ENCODE results near the gene ZNF420.
"Not testable (repeated sequence)": the region's sequence is repeated elsewhere in the genome, so short reads cannot be mapped to it uniquely, and the experiment has no call there.

Gene ZNF420

DNA sequence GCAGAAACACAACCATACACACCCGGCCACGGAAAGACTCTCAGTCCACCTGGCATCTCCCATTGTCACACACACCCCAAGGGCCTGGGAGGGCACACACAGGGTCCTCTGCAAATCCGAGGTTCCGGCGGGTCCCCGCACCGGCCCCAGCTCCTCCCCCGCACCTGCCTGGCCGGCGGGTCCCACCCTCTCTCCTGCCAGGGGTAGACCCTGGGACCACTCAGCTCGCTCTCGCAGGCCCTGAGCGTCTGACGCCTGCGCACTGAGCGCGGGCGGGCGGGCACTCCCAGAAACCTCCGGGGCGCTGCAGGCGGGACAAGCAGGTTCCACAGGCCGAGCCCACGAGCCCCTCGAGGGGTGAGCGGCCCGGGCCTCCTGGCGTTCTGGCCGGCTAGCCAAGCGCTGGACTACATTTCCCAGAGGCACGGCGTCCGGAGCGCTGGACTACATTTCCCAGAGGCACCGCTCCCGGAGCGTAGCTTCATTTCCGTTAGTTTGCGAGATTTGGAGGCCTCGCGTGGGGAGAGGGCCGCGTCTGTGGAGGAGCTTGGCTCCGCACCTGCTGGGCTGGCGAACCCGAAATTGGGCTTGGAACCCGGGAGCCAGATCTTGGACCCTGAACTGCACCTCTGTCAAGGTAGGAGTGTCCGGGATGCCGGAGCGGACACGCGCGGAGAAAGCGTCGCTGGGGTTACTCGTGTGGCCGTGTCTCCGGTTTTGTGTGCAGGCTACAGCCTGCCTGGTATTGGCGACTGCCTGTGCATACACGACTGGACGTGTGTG, at the start of gene ZNF420:
TSS of gene ZNF420 (plus strand) at position 500 of the 783 bp plus-strand sequence. CDS start 10,686 bp downstream, outside the sequence.
- 0 out of 2 replicates have a peak, but pooled peaks cover 5% of the 10 kb centered on the region for H3K4me1 ChIP-seq (ENCODE audit: control insufficient read depth, insufficient read depth, low read length)
- no peaks in the 10 kb centered on the region for H3K27me3 ChIP-seq (ENCODE audit: control insufficient read depth, insufficient read depth, low read length)
- peak within 1 kb of the TSS; percentile 76 for H3K9ac ChIP-seq (ENCODE audit: low read depth, low read length)
- H3K4me3 ChIP-seq (ENCODE audit: low read depth, low read length) = peak within 1 kb of the TSS; percentile 99
- H3K36me3 ChIP-seq (ENCODE audit: control insufficient read depth, insufficient read depth, low read length) = no peaks in the 10 kb centered on the region
- H3K27ac ChIP-seq (ENCODE audit: low read depth, low read length) = no peak within 1 kb of the TSS
- peaks cover 13% of the 10 kb centered on the region for H3K9me3 ChIP-seq (ENCODE audit: control insufficient read depth, insufficient read depth, low read length)

DNA sequence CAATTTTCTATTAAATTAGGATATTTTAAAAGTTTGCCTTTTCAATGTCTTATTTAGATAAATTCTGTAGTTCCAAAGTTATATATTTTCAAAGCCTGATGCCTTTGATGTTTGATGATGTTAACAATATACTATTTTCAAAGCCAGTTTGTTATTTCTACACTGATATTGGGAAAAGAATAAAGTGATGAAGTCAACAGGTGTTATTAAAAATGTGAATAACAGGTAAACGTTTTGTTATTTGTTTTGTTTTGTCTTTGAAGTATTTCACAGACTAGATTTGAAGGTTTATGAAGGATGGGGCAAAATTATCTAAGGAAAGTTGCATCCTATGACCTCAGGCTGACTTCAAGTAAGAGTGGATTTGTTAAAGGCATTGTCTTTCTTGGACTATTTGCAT, 33.1 kb upstream of the ZNF420 start:
- H3K27ac ChIP-seq (ENCODE audit: low read depth, low read length) = no peak overlapping the region
- no peaks in the 10 kb centered on the region for H3K4me1 ChIP-seq (ENCODE audit: control insufficient read depth, insufficient read depth, low read length)
- no peaks in the 10 kb centered on the region for H3K36me3 ChIP-seq (ENCODE audit: control insufficient read depth, insufficient read depth, low read length)
- H3K27me3 ChIP-seq (ENCODE audit: control insufficient read depth, insufficient read depth, low read length) = no peaks in the 10 kb centered on the region
- H3K9ac ChIP-seq (ENCODE audit: low read depth, low read length) = no peak overlapping the region
- no peak overlapping the region for H3K4me3 ChIP-seq (ENCODE audit: low read depth, low read length)
- H3K9me3 ChIP-seq (ENCODE audit: control insufficient read depth, insufficient read depth, low read length) = peaks cover 61% of the 10 kb centered on the region

DNA sequence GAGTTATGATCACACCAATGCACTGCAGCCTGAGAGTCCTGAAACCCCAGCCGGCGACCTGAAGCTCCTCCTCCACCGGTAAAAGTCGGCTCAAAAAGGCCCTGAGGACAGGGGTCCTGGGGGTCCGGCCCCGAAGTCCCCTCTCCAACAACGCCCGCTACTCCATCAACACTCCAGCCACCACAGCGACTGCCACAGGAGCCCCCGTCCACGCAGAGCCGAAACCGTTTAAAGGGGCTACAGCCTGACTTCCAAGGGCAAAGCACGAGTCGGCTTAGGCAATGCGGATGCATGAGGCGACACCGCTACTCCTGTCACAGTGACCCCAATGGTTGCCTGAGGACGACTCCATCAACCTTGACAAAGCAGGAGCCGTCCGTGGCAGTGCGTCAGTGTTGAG, 22.9 kb upstream of the ZNF420 start:
- Histone ChIP-seq H3K9me3 (ENCODE audit: control insufficient read depth, insufficient read depth, low read length) (peaks cover 66% of the 10 kb centered on the region), H3K4me1 (ENCODE audit: control insufficient read depth, insufficient read depth, low read length) (no peaks in the 10 kb centered on the region), H3K36me3 (ENCODE audit: control insufficient read depth, insufficient read depth, low read length) (no peaks in the 10 kb centered on the region), H3K27me3 (ENCODE audit: control insufficient read depth, insufficient read depth, low read length) (no peaks in the 10 kb centered on the region), H3K27ac (ENCODE audit: low read depth, low read length) (no peak overlapping the region), H3K4me3 (ENCODE audit: low read depth, low read length) (no peak overlapping the region), H3K9ac (ENCODE audit: low read depth, low read length) (no peak overlapping the region)

DNA sequence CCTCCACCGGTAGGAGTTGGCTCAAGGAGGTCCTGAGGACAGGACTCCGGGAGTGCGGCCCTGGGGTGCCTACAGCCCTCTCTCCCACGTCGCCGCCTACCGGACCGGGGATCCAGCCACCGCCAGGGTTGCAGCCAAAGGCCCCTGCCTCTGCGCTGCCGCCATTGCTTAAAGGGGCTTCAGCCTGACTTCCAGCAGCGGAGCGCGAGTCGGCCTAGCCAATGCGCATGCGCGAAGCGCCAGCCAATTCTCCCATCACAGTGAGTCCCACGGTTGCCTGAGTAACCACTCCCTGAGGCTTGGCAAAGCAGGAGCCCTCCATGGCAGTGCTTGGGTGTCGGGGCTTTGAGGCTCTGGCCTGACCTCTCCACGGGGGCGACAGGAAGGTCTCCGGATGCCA, 21.5 kb upstream of the ZNF420 start:
- Histone ChIP-seq H3K9me3 (ENCODE audit: control insufficient read depth, insufficient read depth, low read length) (peaks cover 80% of the 10 kb centered on the region), H3K4me1 (ENCODE audit: control insufficient read depth, insufficient read depth, low read length) (no peaks in the 10 kb centered on the region), H3K36me3 (ENCODE audit: control insufficient read depth, insufficient read depth, low read length) (no peaks in the 10 kb centered on the region), H3K9ac (ENCODE audit: low read depth, low read length) (no peak overlapping the region), H3K4me3 (ENCODE audit: low read depth, low read length) (no peak overlapping the region), H3K27ac (ENCODE audit: low read depth, low read length) (no peak overlapping the region), H3K27me3 (ENCODE audit: control insufficient read depth, insufficient read depth, low read length) (no peaks in the 10 kb centered on the region)

DNA sequence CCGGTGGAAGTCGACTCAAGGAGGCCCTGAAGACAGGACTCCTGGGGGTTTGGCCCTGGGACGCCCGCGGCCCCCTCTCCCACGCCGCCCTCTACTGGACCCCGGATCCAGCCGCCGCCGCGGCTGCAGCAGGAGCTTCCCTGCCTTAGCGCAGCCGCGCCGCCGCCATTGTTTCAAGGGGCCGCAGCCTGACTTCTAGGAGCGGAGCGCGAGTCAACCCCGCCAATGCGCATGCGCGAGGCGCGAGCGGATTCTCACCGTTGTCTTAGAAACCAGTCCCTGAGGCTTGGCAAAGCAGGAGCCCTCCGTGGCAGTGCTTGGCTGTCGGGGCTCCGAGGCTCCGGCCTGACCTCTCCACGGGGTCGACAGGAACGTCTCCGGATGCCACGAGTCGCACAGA, 19.1 kb upstream of the ZNF420 start:
- H3K27ac ChIP-seq (ENCODE audit: low read depth, low read length) = no peak overlapping the region
- H3K36me3 ChIP-seq (ENCODE audit: control insufficient read depth, insufficient read depth, low read length) = no peaks in the 10 kb centered on the region
- peaks cover 97% of the 10 kb centered on the region for H3K9me3 ChIP-seq (ENCODE audit: control insufficient read depth, insufficient read depth, low read length)
- H3K4me1 ChIP-seq (ENCODE audit: control insufficient read depth, insufficient read depth, low read length) = no peaks in the 10 kb centered on the region
- no peak overlapping the region for H3K9ac ChIP-seq (ENCODE audit: low read depth, low read length)
- no peaks in the 10 kb centered on the region for H3K27me3 ChIP-seq (ENCODE audit: control insufficient read depth, insufficient read depth, low read length)
- H3K4me3 ChIP-seq (ENCODE audit: low read depth, low read length) = no peak overlapping the region

DNA sequence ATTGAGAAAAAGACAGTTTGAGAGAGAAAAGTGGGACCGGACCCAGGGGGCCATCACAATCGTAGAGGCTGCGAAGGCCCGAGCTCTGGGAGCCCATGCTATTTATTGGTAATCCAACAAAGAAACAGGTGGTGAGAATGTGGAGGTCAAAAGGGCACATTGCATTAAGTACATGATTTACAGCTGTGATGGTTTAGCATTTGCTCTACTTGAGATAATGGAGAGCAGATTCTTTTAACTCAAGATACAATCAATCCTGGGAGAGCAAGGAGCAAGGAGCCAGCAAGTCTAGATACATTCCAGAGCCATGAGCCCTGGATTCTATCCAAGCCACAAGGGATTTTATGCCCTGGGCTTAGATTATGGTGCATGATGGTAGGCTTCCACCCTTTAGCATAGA, 13.3 kb upstream of the ZNF420 start:
- not testable (repeated sequence) for H3K27me3 ChIP-seq (ENCODE audit: control insufficient read depth, insufficient read depth, low read length); H3K36me3 ChIP-seq (ENCODE audit: control insufficient read depth, insufficient read depth, low read length); H3K27ac ChIP-seq (ENCODE audit: low read depth, low read length); H3K9ac ChIP-seq (ENCODE audit: low read depth, low read length); H3K4me1 ChIP-seq (ENCODE audit: control insufficient read depth, insufficient read depth, low read length); H3K4me3 ChIP-seq (ENCODE audit: low read depth, low read length)
- peaks cover 80% of the 10 kb centered on the region for H3K9me3 ChIP-seq (ENCODE audit: control insufficient read depth, insufficient read depth, low read length)

DNA sequence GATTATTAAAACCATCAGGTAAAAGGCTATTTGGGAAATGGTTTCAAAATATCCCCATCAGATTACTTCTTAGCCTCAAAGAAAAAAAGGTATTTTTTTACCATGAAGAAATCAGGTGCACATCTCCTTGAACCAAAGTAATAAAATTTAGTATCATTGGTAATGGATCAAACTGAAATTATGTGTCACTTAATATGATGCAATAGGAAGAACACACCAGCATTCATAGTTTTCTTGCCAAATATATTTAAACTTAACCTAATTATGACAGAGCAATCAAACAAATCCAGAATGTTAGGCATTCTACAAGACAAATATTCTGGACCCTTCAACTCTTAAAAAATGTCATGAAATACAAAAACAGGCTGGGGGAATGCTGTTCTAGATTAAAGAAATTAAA, 4.1 kb upstream of the ZNF420 start:
- Histone ChIP-seq H3K36me3 (ENCODE audit: control insufficient read depth, insufficient read depth, low read length) (no peaks in the 10 kb centered on the region), H3K27me3 (ENCODE audit: control insufficient read depth, insufficient read depth, low read length) (no peaks in the 10 kb centered on the region), H3K27ac (ENCODE audit: low read depth, low read length) (no peak overlapping the region), H3K4me1 (ENCODE audit: control insufficient read depth, insufficient read depth, low read length) (0 out of 2 replicates have a peak, but pooled peaks cover 2% of the 10 kb centered on the region), H3K9me3 (ENCODE audit: control insufficient read depth, insufficient read depth, low read length) (peaks cover 36% of the 10 kb centered on the region), H3K9ac (ENCODE audit: low read depth, low read length) (no peak overlapping the region), H3K4me3 (ENCODE audit: low read depth, low read length) (no peak overlapping the region)

DNA sequence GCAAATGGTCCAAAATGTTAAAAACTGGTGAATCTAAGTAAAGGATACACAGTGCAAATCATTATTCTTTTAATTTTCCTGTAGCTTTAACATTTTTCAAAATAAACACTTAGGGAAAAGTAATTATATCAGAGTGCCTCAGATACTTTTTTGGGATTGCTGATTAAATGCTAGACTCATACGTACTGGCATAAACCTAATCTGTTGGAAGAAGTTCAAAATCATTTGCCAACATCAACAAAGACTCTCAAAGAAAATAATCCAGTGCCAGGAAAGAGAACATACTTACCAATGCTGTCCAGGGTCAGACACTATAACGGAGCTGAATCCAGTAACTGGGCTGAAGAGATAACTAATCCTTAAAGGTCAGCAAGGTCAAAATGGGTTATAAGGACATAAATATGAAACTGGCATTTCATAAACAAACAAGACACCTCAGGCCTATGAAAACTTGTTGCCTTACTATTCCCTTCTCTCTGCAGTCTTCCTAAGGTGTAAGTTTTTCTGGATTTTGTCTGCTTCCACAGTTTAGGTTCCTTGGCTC, 3.3 kb upstream of the ZNF420 start:
- Histone ChIP-seq H3K4me3 (ENCODE audit: low read depth, low read length) (no peak overlapping the region), H3K27me3 (ENCODE audit: control insufficient read depth, insufficient read depth, low read length) (no peaks in the 10 kb centered on the region)

DNA sequence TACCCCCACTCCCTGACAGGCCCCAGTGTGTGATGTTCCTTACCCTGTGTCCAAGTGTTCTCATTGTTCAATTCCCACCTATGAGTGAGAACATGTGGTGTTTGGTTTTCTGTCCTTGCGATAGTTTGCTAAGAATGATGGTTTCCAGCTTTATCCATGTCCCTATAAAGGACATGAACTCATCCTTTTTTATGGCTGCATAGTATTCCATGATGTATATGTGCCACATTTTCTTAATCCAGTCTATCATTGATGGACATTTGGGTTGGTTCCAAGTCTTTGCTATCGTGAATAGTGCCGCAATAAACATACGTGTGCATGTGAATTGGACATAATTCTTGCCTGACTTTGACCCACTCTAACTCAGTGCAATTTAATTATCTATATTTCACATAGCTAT, 1.7 kb upstream of the ZNF420 start:
- H3K4me3 ChIP-seq (ENCODE audit: low read depth, low read length); H3K4me1 ChIP-seq (ENCODE audit: control insufficient read depth, insufficient read depth, low read length); H3K36me3 ChIP-seq (ENCODE audit: control insufficient read depth, insufficient read depth, low read length); H3K9ac ChIP-seq (ENCODE audit: low read depth, low read length); H3K27me3 ChIP-seq (ENCODE audit: control insufficient read depth, insufficient read depth, low read length); H3K27ac ChIP-seq (ENCODE audit: low read depth, low read length): not testable (repeated sequence)
- H3K9me3 ChIP-seq (ENCODE audit: control insufficient read depth, insufficient read depth, low read length) = peaks cover 16% of the 10 kb centered on the region

More for the DNA sequence above, 3.3 kb upstream of the ZNF420 start:
- Histone ChIP-seq H3K36me3 (ENCODE audit: control insufficient read depth, insufficient read depth, low read length) (no peaks in the 10 kb centered on the region), H3K9me3 (ENCODE audit: control insufficient read depth, insufficient read depth, low read length) (peaks cover 28% of the 10 kb centered on the region), H3K27ac (ENCODE audit: low read depth, low read length) (no peak overlapping the region), H3K4me1 (ENCODE audit: control insufficient read depth, insufficient read depth, low read length) (0 out of 2 replicates have a peak, but pooled peaks cover 5% of the 10 kb centered on the region), H3K9ac (ENCODE audit: low read depth, low read length) (no peak overlapping the region)

DNA sequence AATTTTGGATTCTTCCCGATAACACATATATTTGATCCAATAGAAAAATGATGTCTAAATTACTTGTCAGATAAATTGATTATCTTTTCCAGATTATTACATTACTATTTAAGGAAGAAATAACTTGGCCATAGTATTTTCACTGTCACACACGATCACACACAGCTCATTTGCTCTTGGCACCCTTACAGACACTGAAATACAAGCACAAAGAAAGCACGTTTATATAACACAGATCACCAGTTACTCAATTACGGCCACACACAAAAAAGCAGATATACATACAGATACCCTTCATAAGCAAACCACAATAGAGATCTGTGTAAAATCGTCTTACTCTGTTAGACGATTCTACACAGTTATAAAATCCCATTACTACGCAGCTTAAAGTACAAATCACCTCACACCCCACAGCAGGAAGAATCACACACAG, 716 bp upstream of the ZNF420 start:
- Histone ChIP-seq H3K27ac (ENCODE audit: low read depth, low read length) (no peak overlapping the region), H3K9me3 (ENCODE audit: control insufficient read depth, insufficient read depth, low read length) (peaks cover 14% of the 10 kb centered on the region), H3K27me3 (ENCODE audit: control insufficient read depth, insufficient read depth, low read length) (no peaks in the 10 kb centered on the region), H3K9ac (ENCODE audit: low read depth, low read length) (peak overlapping the region; percentile 76), H3K4me1 (ENCODE audit: control insufficient read depth, insufficient read depth, low read length) (0 out of 2 replicates have a peak, but pooled peaks cover 5% of the 10 kb centered on the region), H3K36me3 (ENCODE audit: control insufficient read depth, insufficient read depth, low read length) (no peaks in the 10 kb centered on the region), H3K4me3 (ENCODE audit: low read depth, low read length) (peak overlapping the region; percentile 99)

DNA sequence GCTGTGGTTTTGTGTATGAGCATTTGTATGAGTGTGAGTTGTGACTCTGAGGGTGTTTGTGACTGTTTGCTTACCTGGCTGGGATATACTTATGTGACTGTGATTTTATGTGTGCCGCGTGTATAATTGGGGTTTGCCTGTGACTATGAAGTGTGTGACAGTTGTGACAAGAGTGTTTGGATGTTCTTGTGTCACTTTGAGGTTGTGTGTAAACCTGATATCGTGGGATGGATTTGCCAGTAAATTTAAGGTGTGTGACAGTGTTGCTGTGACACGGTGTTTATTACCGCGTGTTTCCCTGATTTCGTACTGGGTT, 442 bp downstream of the ZNF420 start:
- Histone ChIP-seq H3K4me1 (ENCODE audit: control insufficient read depth, insufficient read depth, low read length) (0 out of 2 replicates have a peak, but pooled peaks cover 5% of the 10 kb centered on the region), H3K36me3 (ENCODE audit: control insufficient read depth, insufficient read depth, low read length) (no peaks in the 10 kb centered on the region), H3K27ac (ENCODE audit: low read depth, low read length) (no peak overlapping the region), H3K4me3 (ENCODE audit: low read depth, low read length) (peak overlapping the region; percentile 99), H3K9ac (ENCODE audit: low read depth, low read length) (peak overlapping the region; percentile 73), H3K9me3 (ENCODE audit: control insufficient read depth, insufficient read depth, low read length) (peaks cover 16% of the 10 kb centered on the region), H3K27me3 (ENCODE audit: control insufficient read depth, insufficient read depth, low read length) (no peaks in the 10 kb centered on the region)
